ENCODE measurements around the gene KIAA1755.

KIAA1755 gene

GRCh38 chr20:38202153-38202981 is 58.2 kb downstream of the KIAA1755 start:
- DNase-seq (ENCODE audit: low spot score), result no peak

- no peak for DNase-seq (ENCODE audit: low spot score)
Measured at GRCh38 chr20:38201356-38201755, 59.2 kb downstream of the KIAA1755 start.

DNA sequence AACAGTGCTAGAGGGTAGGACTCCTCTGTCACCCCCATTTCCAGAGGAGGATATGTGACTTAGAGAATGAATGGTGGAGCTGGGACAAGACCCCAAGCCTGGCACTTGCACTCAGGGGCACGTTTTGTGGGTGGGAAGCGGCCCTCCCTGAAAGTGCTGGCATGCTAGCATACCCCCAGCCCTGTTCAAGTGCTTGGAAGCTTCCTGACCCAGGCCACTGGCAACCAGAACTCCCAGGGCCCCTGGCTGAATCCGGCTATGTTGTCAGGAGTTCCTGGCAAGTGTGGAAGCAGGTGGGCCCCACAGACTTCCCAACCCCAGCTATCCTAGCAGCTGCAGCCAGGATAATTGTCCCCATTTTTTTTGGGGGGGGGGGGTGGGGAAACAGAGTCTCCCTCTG is 59.9 kb downstream of the KIAA1755 start:
- no peak for DNase-seq (ENCODE audit: low spot score)

DNA sequence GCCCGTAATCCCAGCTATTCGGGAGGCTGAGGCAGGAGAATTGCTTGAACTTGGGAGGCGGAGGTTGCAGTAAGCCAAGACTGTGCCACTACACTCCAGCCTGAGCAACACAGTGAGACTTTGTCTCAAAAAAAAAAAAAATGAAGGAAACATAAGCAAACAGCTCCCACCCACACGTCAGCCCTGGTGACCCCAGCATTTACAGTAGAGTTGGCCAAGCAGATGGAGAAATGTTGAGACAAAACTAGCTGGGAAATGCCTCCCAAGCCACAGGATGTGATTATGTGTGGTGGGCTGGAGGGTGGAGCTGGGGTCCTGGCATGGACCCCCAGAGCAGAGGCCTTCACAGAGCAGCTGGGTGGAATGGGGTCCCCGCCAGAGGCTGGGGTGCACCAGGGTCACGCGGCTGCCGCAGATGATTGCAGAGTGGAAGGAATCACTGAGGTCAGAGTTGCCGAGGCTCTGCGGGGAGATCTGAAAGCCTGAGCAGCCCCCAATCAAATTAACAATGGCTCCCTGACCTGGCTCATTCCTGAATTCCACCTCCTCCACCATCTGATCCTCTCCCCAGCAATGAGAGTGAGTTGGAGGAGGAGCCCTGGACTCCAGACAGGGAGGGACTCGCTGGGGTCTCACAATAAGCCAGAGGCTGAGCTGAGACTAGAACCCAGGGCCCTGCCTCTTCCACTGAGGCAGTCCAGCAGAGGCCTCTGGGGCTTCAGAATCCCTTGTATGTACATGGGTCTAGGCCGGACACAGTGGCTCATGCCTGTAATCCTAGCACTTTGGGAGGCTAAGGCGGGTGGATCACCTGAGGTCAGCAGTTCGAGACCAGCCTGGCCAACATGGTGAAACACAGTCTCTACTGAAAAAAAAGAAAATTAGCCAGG is 60.8 kb downstream of the KIAA1755 start:
- no peak for DNase-seq (ENCODE audit: low spot score)

- no peak for DNase-seq (ENCODE audit: low spot score)
Measured at GRCh38 chr20:38198238-38198861, 62.2 kb downstream of the KIAA1755 start.

DNA sequence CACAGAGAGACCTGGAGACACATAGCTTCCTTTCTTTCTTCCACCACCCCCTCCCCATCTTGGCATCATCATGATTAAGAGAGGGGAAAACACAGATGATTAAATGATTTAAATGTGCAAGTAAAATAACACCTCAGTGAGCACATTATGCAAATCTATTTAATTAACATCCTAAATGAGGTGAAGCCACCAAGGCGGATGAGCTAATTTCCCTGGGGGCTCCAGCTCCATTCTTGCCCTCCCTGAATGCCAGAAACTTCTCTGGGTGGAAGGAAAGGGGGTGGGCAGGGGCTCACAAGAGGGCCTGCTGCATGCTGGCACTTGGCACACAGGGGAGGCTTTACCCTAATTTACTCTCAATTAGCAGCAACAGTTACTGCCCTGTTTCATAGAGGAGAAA is 62.9 kb downstream of the KIAA1755 start:
- no peak for DNase-seq (ENCODE audit: low spot score)

DNA sequence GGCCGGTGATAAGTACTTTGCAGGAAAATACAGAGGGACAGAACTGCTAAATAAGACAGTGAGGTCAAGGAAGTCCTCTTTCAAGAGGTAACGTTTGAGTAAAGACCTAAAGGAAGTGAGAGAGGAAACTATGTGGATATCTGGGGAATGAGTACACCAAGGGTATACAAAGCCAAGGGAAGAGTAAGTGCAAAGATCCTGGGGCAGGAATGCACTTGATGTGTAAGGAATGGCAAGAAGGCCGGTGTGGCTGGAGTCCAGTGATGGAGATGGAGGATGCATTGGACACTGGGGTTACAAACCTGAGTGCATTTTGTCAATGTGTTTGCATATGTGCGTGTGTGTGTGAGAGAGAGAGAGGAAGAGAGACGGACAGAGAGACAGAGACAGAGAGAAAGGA is 63.3 kb downstream of the KIAA1755 start:
- DNase-seq (ENCODE audit: low spot score), result no peak

GRCh38 chr20:38196592-38196991 is 63.9 kb downstream of the KIAA1755 start:
- no peak for DNase-seq (ENCODE audit: low spot score)

GRCh38 chr20:38196076-38196475 is 64.5 kb downstream of the KIAA1755 start:
- DNase-seq (ENCODE audit: low spot score), result no peak

DNA sequence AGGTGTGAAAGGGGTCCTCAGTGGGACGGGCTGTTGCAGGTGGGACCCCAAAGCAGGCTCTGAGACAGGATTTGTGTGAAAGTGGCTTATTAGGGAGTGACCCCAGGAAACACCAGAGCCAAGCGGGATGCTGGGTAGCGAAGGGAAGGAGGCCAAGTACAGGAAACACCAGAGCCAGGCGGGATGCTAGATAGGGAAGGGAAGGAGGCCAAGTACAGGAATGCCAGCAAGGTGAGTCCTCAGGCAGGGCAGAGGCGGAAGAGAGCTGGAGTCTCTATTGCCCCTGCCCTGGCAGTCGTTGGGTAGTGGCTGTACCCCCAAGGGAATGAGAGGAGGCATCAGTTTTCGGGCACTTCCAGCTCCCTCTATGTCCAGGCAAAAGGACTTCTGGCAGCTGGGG is 65.0 kb downstream of the KIAA1755 start:
- DNase-seq (ENCODE audit: low spot score), result no peak

- no peak for DNase-seq (ENCODE audit: low spot score)
Measured at GRCh38 chr20:38194971-38195504, 65.5 kb downstream of the KIAA1755 start.

DNA sequence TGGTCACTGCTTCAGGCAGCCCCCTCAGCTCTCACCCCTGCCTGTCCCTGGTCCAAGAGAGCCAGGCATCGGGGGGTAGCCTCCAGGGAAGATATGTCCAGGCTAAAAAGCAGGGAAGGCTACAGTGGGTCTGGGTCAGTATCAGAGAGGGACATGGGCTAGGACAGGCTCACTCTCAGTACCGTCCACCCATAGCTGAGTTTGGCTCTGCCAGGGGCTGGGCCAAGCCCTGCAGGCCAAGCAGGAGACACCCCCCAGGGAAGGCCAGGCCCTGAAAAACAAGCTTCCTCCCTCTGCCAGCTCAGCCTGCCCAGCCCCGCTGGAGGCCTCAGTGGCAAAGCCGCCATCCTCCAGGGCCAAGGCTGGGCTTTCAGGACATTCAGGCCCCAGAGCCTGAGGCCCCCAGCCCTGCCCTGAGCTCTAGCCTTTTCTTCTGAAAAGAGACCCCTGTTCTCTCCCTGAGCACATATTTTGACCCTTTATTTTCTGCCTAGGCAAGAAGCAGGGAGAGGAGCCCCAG is 66.9 kb downstream of the KIAA1755 start:
- DNase-seq (ENCODE audit: low spot score), result no peak

GRCh38 chr20:38192323-38192885 is 68.1 kb downstream of the KIAA1755 start:
- no peak for DNase-seq (ENCODE audit: low spot score)

DNA sequence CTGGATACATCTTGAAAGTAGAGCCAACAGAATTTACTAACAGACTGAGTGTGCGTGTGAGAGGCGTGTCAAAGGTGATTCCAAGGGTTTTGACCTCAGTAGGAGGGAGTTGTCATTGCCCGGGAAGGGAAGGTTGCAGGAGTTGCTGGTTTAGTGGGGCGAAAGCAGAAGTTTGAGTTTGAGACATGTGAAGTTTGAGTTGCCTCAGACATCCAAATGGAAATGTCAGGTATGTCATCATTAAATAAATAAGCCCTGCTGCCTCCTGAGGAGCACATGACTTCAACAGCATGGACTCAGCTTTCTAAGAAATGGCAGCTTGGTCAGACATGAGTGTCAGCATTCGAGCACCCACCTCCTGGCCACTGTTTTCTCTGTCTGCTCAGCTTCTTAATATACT is 68.9 kb downstream of the KIAA1755 start:
- no peak for DNase-seq (ENCODE audit: low spot score)

- DNase-seq (ENCODE audit: low spot score), result no peak
Measured at GRCh38 chr20:38190936-38191371, 69.6 kb downstream of the KIAA1755 start.

GRCh38 chr20:38190166-38190565 is 70.4 kb downstream of the KIAA1755 start:
- DNase-seq (ENCODE audit: low spot score), result no peak

- no peak for DNase-seq (ENCODE audit: low spot score)
Measured at GRCh38 chr20:38187517-38187916, 73.0 kb downstream of the KIAA1755 start.

GRCh38 chr20:38186788-38187221 is 73.7 kb downstream of the KIAA1755 start:
- no peak for DNase-seq (ENCODE audit: low spot score)

GRCh38 chr20:38184101-38184500 is 76.4 kb downstream of the KIAA1755 start:
- DNase-seq (ENCODE audit: low spot score), result no peak

GRCh38 chr20:38181971-38182370 is 78.6 kb downstream of the KIAA1755 start:
- DNase-seq (ENCODE audit: low spot score), result no peak

GRCh38 chr20:38181207-38181801 is 79.2 kb downstream of the KIAA1755 start:
- DNase-seq (ENCODE audit: low spot score), result no peak

Data from pons (tissue), 1 donor.